ENCODE measurements around the gene STUM.

DNA sequence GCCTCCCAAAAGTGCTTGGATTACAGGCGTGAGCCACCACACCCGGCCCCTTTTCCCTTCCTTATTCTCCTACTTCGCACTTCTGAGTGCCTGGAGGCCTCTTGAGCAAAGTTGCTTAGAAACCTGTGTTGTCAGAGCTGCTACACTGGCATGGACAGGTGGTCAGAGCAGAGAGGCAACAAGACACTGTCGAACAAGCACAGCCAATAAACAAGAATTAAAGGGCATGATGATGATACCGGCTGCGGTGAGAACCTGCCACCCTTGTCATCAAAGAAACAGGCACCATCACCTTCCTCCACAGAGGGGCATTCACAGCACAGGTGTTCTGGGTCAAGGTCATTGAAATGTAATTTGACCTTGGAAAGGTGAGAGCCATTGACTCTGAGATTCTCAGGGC lies 23.3 kb downstream of the STUM start:
- no peak for TF ChIP-seq EZH2 (IDR thresholded peaks at IDR 0.05; ENCODE audit: low read length)
- TF ChIP-seq, protein P1, sequence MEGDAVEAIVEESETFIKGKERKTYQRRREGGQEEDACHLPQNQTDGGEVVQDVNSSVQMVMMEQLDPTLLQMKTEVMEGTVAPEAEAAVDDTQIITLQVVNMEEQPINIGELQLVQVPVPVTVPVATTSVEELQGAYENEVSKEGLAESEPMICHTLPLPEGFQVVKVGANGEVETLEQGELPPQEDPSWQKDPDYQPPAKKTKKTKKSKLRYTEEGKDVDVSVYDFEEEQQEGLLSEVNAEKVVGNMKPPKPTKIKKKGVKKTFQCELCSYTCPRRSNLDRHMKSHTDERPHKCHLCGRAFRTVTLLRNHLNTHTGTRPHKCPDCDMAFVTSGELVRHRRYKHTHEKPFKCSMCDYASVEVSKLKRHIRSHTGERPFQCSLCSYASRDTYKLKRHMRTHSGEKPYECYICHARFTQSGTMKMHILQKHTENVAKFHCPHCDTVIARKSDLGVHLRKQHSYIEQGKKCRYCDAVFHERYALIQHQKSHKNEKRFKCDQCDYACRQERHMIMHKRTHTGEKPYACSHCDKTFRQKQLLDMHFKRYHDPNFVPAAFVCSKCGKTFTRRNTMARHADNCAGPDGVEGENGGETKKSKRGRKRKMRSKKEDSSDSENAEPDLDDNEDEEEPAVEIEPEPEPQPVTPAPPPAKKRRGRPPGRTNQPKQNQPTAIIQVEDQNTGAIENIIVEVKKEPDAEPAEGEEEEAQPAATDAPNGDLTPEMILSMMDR (optimal IDR thresholded peaks at IDR 0.05 in 1 of 3, IDR thresholded peaks at IDR 0.05 in 1 of 3, conservative IDR thresholded peaks at IDR 0.05 in 1 of 3; ENCODE audit: extremely low read depth in 1 of 3, insufficient read depth in 2 of 3, low read length in 3 of 3), result no peak

Data from keratinocyte (primary cell).